ENCODE results near the gene INTS7.

- TF ChIP-seq FOXJ3 (CRISPR knock-in tag; IDR thresholded peaks at IDR 0.05) (no peak), TAF1 (IDR thresholded peaks at IDR 0.05; ENCODE audit: borderline replicate concordance, low read depth, low read length) (no peak), EP300 (IDR thresholded peaks at IDR 0.05; ENCODE audit: borderline replicate concordance in 1 of 2, low read depth in 1 of 2, low read length in 1 of 2) (no peak), SMC3 (IDR thresholded peaks at IDR 0.05; ENCODE audit: low read depth, low read length) (no peak)
These were observed 7.1 kb upstream of the INTS7 start for GRCh38 chr1:212042436-212042835.
